Adipocyte (in vitro differentiated cells): Measurements from ENCODE around the gene CDKN2D.
A peak's percentile ranks its signal among the peaks of the same experiment; 100 is the strongest.
"Not testable (repeated sequence)": the region's sequence is repeated elsewhere in the genome, so short reads cannot be mapped to it uniquely, and the experiment has no call there.

Source experiments
- DNase-seq: peaks from one replicate; pipeline ENCODE4 v3.0.0-alpha.2; 2015; ENCODE audit warnings: low read depth
- H3K27me3 ChIP-seq: replicated peaks from 2 replicates; pipeline ENCODE4 v1.7.0; 2013; ENCODE audit warnings: mild to moderate bottlenecking, low read length, moderate library complexity; ENCODE audit not compliant: control insufficient read depth, insufficient read depth
- H3K36me3 ChIP-seq: 2 replicates; pipeline ENCODE4 v1.7.0; 2013; ENCODE audit warnings: low read length, mild to moderate bottlenecking, moderate library complexity; ENCODE audit not compliant: control insufficient read depth, insufficient read depth, severe bottlenecking
- H3K4me1 ChIP-seq: 2 replicates; pipeline ENCODE4 v1.7.0; 2013; ENCODE audit warnings: mild to moderate bottlenecking, low read length, moderate library complexity; ENCODE audit not compliant: control insufficient read depth, insufficient read depth
- H3K4me3 ChIP-seq: 2 replicates; pipeline ENCODE4 v1.7.0; 2013; ENCODE audit warnings: mild to moderate bottlenecking, low read length, moderate library complexity
- H3K9ac ChIP-seq: 2 replicates; pipeline ENCODE4 v1.7.0; 2013; ENCODE audit warnings: mild to moderate bottlenecking, low read length, moderate library complexity
- H3K9me3 ChIP-seq: 2 replicates; pipeline ENCODE4 v1.7.0; 2013; ENCODE audit warnings: mild to moderate bottlenecking, low read length, moderate library complexity; ENCODE audit not compliant: control insufficient read depth

The CDKN2D gene

DNA sequence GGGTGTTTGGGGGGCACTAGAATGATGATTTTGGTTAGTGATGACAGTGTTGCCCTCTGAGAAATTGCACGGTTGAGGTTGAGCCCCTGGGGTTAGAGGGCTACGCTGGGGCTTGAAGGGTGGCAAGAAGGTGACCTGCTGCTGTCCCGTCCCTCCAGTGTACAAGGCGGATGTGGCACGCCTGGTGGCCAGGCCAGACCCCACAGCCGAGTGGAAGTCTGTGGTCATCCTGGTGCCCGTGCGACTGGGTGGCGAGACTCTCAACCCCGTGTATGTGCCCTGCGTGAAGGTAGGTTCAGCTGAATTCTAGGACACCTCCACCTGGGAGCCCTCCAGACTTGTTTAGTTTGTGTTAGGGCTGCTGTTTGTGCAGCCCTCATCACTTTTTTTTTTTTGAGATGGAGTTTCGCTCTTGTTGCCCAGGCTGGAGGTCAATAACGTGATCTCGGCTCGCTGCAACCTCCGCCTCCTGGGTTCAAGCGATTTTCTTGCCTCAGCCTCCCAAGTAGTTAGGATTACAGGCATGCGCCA is 20.0 kb downstream of the CDKN2D start:
- H3K4me1 ChIP-seq = peaks cover 8% of the 10 kb centered on the region
- H3K9me3 ChIP-seq = no peaks in the 10 kb centered on the region
- H3K9ac ChIP-seq = no peak overlapping the region
- H3K4me3 ChIP-seq = no peak overlapping the region
- no peak for DNase-seq
- H3K27me3 ChIP-seq = no peaks in the 10 kb centered on the region
- peaks cover 44% of the 10 kb centered on the region for H3K36me3 ChIP-seq

DNA sequence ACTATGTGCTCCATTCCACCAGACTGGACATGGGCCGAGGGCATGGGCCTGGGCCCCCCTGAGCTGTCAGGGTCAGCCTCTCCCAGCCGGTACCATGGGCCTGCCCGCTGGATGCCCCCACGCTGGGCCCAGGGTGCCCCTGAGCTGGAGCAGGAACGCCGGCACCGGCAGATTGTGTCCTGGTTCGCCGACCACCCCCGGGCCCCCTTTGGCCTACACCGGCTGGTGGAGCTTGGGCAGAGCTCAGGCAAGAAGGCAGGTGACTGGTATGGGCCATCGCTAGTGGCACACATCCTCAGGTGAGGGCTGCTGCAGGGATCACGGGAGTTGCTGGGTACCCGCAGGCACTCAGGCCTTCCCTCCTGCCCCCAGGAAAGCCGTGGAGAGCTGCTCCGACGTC is 22.0 kb downstream of the CDKN2D start:
- no peak for DNase-seq
- H3K9ac ChIP-seq = no peak overlapping the region
- H3K4me3 ChIP-seq = no peak overlapping the region
- peaks cover 24% of the 10 kb centered on the region for H3K36me3 ChIP-seq
- peaks cover 8% of the 10 kb centered on the region for H3K4me1 ChIP-seq
- H3K27me3 ChIP-seq = no peaks in the 10 kb centered on the region
- no peaks in the 10 kb centered on the region for H3K9me3 ChIP-seq

DNA sequence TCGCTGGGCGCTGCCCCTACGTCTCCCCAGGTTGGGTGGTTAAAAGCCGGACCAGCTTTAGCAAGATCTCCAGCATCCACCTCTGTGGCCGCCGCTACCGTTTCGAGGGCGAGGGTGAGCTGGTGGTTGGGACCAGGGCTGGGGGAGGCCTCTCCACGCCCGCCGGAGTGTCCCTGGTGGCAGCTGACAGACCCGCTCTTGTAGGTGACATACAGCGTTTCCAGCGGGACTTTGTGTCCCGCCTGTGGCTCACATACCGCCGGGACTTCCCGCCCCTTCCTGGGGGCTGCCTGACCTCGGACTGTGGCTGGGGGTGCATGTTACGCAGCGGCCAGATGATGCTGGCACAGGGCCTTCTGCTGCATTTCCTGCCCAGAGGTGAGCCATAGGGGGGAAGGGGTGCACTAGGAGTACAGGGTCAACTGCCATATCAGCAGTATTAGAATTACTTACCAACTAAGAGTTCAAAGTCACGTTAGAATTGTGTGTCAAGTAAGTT is 24.0 kb downstream of the CDKN2D start:
- H3K9me3 ChIP-seq = no peaks in the 10 kb centered on the region
- DNase-seq = no peak

DNA sequence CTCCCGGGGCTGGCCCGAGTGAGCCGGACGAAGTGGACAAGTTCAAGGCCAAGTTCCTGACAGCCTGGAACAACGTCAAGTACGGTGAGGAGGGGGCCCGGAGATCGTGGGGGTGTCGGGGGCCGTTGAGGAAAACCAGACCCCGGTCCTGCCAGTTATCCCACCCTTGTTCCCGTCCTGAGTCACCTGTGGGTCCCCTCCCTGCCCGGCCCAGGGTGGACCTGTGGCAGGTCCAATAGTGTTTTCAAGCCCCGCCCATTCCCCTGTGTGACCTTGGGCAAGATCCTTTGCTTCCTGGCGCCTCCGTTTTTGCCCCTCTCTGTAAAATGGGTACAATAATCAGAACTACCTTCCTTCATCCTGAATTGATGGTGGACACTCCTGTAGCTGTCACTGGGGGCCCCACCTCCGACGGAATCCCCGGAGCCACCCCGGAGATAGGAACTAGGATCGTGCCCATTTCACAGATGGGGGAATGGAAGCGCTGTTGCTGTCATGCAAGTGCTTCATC is 24.5 kb downstream of the CDKN2D start:
- peaks cover 16% of the 10 kb centered on the region for H3K36me3 ChIP-seq
- H3K9me3 ChIP-seq = no peaks in the 10 kb centered on the region
- H3K9ac ChIP-seq = peak overlapping the region; percentile 92
- H3K4me3 ChIP-seq = peak overlapping the region; percentile 90
- peaks cover 3% of the 10 kb centered on the region for H3K27me3 ChIP-seq
- DNase-seq = peak; percentile 33
- peaks cover 8% of the 10 kb centered on the region for H3K4me1 ChIP-seq

More for the DNA sequence above, 24.0 kb downstream of the CDKN2D start:
- H3K4me1 ChIP-seq = peaks cover 8% of the 10 kb centered on the region
- H3K27me3 ChIP-seq = peaks cover 3% of the 10 kb centered on the region
- peak overlapping the region; percentile 92 for H3K9ac ChIP-seq
- peaks cover 19% of the 10 kb centered on the region for H3K36me3 ChIP-seq
- H3K4me3 ChIP-seq = peak overlapping the region; percentile 90

DNA sequence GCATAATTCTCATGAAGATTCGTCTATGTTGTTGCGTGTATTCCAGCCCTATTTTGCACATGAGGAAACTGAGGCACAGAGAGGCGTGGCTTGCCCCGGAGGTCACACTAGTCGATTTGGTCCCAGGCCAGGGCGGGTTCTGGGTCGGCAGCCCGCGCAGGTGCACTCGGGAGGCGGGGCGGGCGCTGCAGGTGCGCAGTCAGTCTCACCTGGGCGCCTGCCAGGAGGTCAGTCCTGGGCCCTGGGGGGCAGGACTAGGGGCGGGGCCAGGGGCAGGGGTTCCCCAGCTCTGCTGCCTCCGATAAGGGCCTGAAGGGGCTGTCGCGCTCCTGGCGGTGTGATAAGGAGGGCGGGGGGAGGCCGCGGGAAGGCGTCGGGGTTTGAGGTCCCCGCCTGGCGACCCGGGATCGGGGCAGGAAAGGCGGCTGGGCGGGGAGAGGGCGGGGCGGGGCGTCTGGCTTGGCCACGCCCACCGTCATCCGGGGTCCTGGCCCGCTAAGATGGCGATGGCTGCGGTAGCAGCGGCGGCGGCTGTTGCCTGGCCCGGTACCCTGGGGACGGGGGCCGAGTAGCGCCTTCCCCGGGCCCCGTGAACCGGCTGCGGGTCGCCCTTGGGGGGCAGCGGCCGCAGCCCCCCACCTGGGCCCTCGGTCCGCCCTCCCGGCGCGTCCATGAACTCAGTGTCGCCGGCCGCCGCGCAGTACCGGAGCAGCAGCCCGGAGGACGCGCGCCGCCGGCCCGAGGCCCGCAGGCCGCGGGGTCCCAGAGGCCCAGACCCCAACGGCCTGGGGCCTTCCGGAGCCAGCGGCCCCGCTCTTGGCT is 25.1 kb downstream of the CDKN2D start, which contains the start of gene ATG4D:
Gene ATG4D (plus strand): TSS at position 485 of the 822 bp plus-strand sequence. CDS start 187 bp downstream, at position 672.
- Histone ChIP-seq H3K4me3 (peak within 1 kb of the TSS; percentile 90), H3K4me1 (peaks cover 8% of the 10 kb centered on the region), H3K27me3 (peaks cover 4% of the 10 kb centered on the region), H3K36me3 (peaks cover 10% of the 10 kb centered on the region), H3K9me3 (no peaks in the 10 kb centered on the region), H3K9ac (peak within 1 kb of the TSS; percentile 92)
- peak; percentile 88 for DNase-seq

DNA sequence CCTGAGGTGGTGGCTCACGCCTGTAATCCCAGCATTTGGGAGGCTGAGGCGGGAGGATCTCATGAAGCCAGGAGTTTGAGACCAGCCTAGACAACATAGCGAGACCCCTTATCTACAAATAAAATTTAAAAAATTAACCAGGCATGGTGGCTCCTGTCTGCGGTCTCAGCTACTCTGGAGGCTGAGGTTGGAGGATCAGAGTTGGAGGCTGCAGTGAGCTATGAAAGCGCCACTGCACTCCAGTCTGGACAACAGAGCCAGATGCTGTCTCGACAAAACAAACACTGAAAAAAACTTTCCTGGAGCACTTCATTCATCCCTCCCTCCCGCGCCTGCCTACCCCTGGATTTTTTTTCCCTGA is 25.7 kb downstream of the CDKN2D start:
- peak overlapping the region; percentile 90 for H3K4me3 ChIP-seq
- DNase-seq = no peak
- H3K27me3 ChIP-seq = peaks cover 9% of the 10 kb centered on the region
- H3K36me3 ChIP-seq = peaks cover 7% of the 10 kb centered on the region
- H3K9me3 ChIP-seq = no peaks in the 10 kb centered on the region
- peaks cover 8% of the 10 kb centered on the region for H3K4me1 ChIP-seq
- H3K9ac ChIP-seq = no peak overlapping the region

DNA sequence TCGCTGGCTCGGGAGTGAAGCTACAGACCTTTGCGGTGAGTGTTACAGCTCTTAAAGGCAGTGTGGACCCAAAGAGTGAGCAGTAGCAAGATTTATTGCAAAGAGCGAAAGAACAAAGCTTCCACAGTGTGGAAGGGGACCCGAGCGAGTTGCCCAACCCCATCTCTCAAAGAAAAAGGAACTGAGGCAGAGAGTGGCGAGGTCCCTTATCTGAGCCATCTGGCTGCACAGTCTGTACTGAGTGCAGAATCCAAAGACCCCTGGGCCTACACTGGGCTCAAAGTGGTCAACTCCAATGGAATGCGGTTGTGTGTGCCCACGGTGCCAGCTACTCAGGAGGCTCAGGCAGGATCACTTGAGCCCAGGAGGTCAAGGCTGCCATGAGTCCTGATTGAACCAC is 29.8 kb downstream of the CDKN2D start:
- H3K27me3 ChIP-seq = peaks cover 22% of the 10 kb centered on the region
- not testable (repeated sequence) for H3K4me3 ChIP-seq, DNase-seq, H3K9ac ChIP-seq, H3K9me3 ChIP-seq, H3K36me3 ChIP-seq, H3K4me1 ChIP-seq

DNA sequence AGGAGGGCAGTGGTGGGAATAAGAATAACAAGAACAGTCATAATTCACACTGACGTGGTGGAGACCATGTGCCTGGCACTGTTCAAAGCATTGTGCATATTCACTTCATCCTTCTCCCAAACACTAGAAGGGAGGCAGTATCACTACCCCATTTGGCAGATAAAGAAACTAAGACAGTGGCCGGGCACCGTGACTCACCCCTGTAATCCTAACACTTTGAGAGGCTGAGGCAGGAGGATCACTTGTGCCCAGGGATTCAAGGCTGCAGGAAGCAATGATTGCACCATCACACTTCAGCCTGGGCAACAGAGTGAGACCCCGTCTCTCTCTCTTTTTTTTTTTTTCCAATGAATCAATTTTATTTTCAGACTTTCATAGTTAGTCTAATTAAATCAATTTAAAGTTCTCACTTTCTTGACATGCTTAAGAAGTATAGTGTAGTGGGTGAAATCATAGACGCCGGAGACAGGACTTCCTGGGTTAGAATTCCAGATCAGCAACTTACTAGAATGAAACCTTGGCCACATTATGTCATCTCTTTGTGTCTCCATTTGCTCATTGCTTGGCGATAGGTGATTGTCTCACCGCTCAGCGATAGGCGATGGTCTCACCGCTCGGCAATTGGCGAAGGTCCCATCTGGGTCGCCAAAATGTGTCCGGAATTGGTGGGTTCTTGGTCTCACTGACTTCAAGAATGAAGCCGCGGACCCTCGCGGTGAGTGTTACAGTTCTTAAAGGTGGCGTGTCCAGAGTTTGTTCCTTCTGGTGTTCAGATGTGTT is 30.4 kb downstream of the CDKN2D start:
- Histone ChIP-seq H3K9ac (no peak overlapping the region), H3K36me3 (no peaks in the 10 kb centered on the region), H3K9me3 (no peaks in the 10 kb centered on the region), H3K4me1 (no peaks in the 10 kb centered on the region), H3K4me3 (no peak overlapping the region), H3K27me3 (peaks cover 22% of the 10 kb centered on the region)
- DNase-seq = no peak

DNA sequence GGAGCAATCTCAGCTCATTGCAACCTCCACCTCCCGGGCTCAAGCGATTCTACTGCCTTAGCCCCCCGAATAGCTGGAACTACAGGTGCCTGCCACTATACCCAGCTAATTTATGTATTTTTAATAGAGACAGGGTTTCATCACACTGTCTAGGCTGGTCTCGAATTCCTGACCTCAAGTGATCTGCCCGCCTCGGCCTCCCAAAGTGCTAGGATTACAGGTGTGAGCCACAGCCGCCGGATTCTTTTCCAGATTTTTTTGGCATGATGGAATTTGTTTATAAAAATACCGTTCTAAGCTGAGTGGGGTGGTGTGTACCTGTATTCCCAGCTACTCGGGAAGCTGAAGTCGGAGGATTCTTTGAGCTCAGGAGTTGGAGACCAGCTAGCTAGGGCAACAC is 31.1 kb downstream of the CDKN2D start:
- no peak for DNase-seq
- no peaks in the 10 kb centered on the region for H3K4me1 ChIP-seq
- H3K4me3 ChIP-seq = no peak overlapping the region
- no peaks in the 10 kb centered on the region for H3K36me3 ChIP-seq
- H3K9ac ChIP-seq = no peak overlapping the region
- no peaks in the 10 kb centered on the region for H3K9me3 ChIP-seq
- peaks cover 22% of the 10 kb centered on the region for H3K27me3 ChIP-seq

DNA sequence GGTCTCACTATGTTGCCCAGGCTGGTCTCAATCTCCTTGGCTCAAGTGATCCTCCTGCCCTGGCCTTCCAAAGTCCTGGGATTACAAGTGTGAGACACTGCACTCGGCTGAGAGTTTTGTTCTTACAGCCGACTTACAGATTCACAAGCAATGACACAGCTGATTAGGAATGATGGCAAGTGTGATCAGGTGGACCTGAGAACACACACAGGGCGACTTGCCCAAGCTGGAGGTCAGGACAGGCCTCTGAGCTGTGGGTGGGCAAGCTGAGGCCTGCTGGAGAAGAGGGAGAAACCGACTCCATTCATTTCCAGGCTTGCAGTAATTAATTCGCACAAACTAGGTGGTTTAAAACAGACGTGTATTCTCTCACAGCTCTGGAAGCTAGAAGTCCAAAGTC is 33.2 kb downstream of the CDKN2D start:
- H3K4me3 ChIP-seq = no peak overlapping the region
- H3K27me3 ChIP-seq = peaks cover 22% of the 10 kb centered on the region
- H3K4me1 ChIP-seq = no peaks in the 10 kb centered on the region
- H3K9me3 ChIP-seq = no peaks in the 10 kb centered on the region
- DNase-seq = no peak
- H3K36me3 ChIP-seq = no peaks in the 10 kb centered on the region
- H3K9ac ChIP-seq = no peak overlapping the region
